Measurements from ENCODE around the gene MAML3. TPM values are rescaled to one million over a fixed set of nuclear protein-coding genes. Genes with fewer than 3 reads are reported as not detected.

MAML3 gene
- polyA plus RNA-seq, 3 donors, result 16.4 to 16.8 (median 16.8) TPM

DNA sequence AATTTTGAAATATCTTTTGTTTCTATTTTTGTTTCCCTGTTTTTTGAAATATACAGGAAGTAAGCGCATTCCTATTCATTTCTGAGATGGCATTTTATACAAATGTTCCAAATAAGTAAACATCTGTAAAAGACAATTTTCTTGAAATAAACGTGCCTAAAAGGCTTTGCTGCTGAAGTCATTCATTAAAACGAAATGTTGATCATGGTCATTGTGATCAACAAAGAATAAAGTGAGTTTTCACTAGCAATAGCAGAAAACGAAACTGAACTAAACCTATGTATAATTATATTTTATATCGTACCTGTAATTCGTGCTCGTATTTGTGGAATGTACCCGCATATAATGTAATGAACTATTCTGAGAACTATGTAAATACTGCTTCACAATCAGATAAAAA lies 267.2 kb downstream of the MAML3 start:
- DNase-seq (ENCODE audit: low read depth in 3 of 3, low spot score in 2 of 3), result no peak

DNA sequence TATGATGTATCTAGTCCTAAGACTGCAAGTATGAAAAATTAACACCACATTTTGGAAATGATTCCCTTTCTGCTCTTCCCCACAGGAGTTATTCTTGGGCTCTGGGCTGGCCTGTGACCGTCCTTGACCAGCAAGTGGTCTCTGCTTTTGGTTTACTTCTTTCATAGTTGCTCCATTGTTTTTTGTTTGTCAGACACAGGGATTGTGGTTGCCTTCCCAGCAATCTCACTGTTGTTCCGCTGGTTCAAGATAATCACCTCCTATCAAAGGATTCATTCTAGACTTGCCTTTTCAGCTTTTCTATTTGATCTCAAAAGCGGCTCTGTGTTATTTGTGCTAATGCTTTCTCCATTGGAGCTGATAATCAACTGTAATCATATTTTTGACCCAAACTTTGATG lies 269.5 kb downstream of the MAML3 start:
- no peak for DNase-seq (ENCODE audit: low read depth in 3 of 3, low spot score in 2 of 3)

DNA sequence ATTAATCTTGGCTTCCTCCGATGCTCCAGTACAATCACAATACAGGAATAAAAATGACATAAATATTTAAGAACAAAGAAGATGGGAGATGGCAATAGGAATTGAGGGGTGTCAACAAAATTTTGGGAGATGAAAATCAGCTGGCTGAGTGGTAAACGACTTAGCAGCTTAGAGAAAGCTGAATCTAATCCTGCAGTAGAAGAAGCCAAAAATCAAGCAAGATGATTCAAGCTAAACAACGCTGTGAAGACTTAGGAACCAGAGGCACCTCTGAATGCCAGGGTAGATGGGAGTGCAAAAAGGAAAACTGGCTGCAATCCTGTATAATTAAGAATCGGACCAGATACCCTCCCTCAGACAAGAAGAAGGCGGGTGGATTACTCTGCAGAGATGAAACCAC lies 273.1 kb downstream of the MAML3 start:
- no peak for DNase-seq (ENCODE audit: low read depth in 3 of 3, low spot score in 2 of 3)

DNA sequence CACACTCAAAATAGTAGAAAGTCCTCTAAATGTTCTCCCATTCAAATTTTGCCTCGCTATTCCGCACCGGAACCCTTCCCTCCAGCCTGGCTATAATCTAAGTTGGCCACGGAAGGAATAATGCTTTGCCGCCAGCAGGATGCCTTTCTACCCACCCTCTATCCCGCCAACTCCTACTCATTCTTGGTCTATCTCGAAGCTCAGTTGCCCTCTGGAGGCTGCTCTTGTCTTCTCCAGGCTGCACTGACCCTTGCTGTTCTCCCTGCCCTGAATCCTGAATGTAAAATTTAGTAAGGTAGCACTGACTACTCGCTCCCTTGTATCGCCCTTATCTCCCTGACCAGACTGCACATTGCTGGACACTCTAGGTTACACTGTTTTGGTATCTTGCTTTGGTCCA lies 275.9 kb downstream of the MAML3 start:
- no peak for DNase-seq (ENCODE audit: low read depth in 3 of 3, low spot score in 2 of 3)

DNA sequence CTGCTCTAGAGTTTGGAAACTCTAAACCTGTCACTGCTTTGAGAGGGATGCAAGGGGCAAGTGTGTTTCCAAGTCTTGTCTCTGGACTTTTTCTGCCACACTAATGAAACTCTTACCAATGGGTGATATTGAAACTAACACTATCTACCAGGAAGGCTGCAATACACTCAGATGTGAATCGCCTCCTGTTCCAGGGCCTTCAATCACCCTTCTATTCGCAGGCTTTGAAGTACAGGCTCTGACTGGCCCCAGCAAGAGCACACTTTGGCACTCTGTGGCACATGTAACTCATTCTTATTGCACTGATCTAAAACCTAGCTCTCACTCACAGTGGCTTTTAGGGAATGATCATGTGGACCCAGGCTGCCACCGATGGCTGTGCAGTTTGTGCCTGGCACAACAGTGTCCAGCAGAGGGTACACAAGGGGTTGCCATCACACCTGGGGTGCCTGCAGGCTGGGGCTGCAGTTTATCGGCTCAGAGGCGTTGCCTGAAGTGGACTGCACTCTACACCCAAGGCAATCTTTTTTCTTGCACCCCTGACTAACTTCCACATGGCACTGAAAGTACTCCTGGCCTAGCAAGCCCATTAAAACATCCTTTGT lies 277.5 kb downstream of the MAML3 start:
- DNase-seq (ENCODE audit: low read depth in 3 of 3, low spot score in 2 of 3), result no peak

DNA sequence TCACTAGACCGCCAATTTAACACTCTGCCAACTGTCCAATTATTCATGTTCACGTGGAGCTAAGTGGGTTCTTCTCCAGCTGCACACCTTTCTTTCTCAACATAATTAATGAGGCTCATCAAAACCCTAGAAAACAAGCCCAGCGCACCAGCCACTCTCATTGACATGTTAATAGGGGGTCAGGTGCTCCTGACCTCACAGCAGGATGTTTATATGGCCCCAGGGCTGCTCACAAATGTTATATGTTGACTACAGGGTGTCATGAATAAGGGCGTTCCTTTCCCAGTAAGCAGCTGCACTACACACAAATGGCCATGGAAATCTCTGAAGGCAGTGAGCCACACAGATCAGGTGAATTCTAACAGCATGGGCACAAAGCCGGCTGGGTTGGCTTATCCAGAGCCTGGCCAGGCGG lies 278.6 kb downstream of the MAML3 start:
- peak in 2 of 3 donors; percentile 47 to 59 for DNase-seq (ENCODE audit: low read depth in 3 of 3, low spot score in 2 of 3)

DNA sequence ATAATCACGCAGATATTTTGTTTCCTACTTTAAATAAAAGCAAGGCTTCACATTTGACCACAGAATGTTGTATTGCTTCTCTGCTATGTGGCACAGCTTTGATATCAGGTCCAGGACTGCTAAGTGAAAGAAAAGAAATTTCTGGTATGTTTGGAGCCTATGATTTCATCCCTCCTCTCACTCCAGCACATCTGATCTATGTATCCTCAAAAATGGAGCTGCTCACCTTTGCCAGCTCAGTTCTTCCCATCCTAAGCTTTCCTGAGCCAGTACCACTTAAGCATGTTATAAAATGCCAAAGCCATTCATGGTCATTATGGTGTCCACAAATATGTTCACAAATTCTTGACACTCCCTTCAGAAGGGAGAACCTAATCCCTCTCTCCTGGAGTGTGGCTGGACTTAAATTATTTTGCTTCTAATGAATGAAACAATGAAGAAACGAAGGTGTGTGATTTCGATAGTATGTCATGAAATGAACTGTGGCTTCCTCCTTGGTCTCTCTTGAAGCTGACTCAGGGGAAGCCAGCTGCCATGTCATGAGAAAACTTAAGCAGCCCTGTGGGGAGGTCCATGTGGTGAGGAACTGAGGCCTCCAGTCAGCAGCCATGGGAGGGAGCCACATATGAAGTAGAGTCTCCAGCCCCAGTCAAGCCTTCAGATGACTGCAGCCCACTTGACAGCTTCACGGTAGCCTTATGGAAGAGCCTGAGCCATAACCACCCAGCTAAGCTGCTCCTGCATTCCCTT lies 280.7 kb downstream of the MAML3 start:
- no peak for DNase-seq (ENCODE audit: low read depth in 3 of 3, low spot score in 2 of 3)

DNA sequence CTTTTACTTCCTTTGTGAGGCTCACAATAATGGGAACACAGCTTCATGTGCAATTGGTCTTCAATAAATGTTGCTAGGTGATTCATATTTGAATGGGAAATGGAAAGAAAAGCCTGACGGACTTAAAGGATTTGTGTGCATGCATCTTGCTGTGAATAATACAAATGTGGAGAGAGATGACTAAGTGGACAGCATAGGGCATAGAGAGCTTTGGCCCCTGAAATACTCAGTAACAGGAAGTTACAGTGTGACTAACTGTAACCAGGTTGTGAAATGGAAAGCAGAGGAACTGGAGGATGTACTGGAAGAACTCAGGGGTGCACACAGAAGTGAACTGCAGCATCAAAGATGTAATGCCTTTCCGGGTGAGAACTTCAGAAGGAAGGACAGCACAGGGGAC lies 281.7 kb downstream of the MAML3 start:
- no peak for DNase-seq (ENCODE audit: low read depth in 3 of 3, low spot score in 2 of 3)

DNA sequence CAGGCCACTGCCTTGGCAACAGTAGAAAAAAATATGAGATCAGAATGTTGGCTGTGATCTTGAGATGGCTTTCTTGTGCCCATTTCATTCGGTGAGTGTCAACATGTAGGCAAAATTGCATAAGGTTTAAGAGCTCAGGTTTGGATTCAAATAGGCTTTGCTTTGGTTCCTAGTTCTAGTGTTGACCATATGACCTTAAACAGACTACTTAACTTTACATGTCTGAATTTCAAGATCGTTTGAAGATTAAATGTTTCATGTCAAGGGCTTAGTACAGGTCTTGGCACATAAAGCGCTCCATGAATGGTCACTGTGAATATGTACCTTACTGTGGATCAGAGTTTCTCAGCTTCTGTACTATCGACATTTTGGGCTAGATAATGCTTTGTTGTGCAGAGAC lies 284.2 kb downstream of the MAML3 start:
- DNase-seq (ENCODE audit: low read depth in 3 of 3, low spot score in 2 of 3), result no peak

DNA sequence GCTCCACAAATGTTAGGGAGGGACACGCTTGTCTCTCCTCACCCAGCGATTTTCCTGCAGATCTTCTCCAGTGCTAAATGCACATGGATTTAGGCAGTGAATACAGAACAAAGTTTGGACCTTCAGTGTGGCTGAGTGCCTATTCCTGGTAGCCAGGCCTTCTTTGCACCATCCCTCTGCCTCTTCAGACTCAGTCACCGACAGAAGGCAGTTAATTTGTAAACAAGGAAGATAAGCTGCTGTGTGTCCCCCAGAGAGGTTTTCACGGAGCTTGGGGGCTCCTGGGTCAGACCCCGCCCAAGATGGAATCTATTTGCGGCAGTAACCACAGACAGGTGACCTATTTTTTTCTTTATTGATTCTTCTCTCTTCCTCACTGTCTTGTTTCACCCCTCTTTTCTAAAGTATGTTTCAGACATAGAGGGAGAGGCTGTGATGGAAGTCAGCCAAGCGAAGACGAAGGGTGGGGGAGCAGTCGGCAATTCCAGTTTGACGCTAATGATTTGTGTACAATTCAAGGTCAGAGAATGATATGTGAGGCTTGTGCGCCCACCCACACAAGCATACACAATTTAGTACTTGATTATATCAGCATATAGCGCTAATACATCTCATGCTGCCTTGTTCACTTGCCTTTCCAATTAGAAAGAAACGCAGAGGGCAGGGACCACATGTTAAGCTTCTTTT lies 287.6 kb downstream of the MAML3 start:
- no peak for DNase-seq (ENCODE audit: low read depth in 3 of 3, low spot score in 2 of 3)

DNA sequence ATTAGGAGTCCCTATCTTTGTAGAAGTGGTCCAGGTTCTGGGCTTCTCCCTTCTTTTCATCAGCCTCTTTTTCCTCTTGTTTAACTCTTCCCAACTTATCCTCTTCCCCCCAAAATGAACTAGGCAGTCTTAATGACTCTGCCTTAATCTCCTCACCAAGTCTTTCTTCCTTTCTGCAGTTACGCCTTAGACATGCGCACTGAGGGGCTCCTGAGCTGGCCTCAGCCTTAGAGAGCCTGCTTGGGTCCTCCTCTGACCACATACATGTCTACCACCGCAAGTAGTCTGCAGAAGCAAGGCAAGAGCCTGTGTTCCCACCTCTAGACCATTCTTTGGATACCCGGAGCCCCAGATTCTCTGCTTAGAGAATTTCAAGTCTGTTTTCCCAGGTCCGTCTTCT lies 288.4 kb downstream of the MAML3 start:
- no peak for DNase-seq (ENCODE audit: low read depth in 3 of 3, low spot score in 2 of 3)

DNA sequence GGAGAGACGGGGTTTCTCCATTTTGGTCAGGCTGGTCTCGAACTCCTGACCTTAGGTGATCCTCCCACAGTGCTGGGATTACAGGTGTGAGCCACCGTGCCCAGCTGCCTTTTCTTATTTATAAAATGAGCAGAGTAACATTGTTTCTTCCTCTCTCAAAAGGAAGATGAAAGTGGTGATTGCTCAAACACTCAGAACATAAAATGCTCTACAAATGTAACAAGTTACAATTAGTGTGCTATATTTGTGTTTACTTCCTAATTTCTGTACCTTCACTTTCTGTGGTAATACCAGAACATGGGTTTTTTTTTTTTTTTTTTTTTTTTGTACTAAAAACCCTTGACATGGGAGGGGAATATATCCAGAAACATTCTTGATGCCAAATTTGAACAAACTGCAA lies 290.5 kb downstream of the MAML3 start:
- no peak for DNase-seq (ENCODE audit: low read depth in 3 of 3, low spot score in 2 of 3)

DNA sequence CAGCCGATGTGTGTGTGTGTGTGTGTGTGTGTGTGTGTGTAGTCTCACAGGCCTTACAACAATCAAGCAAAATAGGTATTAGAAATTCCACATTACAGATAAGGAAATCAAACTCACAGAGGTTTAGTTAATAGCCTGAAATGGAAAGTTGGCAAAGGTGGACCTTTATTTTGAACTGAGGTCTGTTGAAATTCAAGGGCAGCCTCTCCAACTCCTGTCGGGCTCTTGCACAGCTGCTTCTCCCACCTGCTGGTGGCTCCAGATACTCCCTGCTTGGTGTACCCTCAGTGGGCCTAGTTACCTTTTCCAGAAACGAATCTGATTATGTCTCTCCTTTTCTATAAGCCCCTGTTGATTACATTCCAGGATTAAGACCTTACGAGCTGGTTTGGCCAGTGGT lies 292.5 kb downstream of the MAML3 start:
- no peak for DNase-seq (ENCODE audit: low read depth in 3 of 3, low spot score in 2 of 3)

DNA sequence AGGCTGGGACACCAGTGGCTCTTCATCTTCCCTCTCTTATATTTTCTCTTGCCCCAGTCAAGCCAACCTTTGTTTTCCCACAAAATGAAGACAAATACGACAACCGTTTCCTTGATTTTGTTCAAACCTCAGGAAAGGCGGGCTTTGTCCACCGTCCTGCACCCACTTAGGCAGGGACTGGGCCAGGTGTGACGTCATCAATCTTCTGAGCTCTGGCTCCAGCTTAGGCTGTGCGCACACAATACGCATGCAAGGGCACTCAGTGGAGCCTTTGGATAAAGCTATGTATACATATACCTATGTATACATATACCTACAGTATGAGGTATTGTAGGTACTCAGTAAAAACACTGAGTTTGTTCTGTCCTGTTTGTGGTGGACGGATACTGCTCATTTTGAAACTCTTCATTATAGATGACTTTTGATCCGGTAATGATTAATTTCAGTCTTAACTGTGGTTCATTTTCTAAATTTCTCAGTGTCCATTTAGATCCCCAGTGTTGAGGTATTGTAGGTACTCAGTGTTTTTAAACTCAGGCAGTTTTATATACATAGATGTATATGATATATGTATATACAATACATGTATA lies 293.5 kb downstream of the MAML3 start:
- no peak for DNase-seq (ENCODE audit: low read depth in 3 of 3, low spot score in 2 of 3)

DNA sequence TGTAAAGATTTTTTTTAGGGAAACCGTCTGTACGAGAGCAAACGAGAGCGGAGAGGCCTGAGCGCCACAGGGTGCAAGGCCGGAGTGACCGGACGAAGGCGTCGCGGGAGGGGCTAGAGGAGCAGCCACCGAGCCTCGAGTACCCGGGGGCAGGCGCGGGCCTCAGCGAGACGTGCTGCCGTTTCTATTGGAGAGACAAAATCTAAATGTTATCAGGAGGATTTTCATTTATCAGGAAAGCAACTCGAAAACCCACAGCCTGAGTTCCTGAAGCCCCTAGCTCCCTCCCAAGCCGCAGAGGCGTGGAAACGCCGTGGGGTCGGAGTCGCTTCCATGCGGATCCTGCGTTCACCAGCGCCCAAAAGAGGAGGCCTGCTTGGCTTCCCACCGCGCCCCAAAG lies 294.1 kb downstream of the MAML3 start:
- DNase-seq (ENCODE audit: low read depth in 3 of 3, low spot score in 2 of 3), result no peak

DNA sequence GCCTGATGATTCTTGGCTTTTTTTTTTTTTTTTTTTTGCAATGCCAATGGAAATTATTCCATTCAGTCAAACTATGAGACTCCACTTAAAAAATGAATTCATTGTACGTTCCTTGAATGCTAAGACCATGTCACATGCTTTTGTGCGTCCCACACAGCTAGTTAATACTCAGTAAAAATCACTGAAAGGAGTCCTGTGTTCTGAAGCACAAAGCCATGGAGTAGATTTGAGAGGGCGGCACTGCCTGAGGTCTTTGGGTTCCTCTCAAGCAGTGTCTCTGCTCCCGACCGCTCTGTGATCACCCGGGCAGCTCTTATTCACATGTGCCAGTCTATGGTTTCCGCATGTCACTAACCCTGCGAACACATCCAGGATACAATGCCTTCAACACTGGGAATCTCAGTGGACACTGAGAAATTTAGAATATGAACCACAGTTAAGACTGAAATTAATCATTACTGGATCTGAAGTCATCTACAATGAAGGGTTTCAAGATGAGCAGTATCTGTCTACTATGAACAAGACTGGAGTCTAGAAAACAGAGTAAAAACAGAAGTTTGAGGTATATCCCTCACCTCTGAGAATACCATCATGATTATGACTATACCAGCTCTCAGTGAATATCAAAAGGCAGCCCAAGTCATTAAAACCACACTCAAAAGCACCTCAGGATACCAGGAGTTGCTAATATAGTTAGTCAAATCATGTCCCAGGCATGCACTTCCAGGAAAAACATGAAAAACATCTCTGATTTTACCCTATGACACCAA lies 295.4 kb downstream of the MAML3 start:
- DNase-seq (ENCODE audit: low read depth in 3 of 3, low spot score in 2 of 3), result no peak

DNA sequence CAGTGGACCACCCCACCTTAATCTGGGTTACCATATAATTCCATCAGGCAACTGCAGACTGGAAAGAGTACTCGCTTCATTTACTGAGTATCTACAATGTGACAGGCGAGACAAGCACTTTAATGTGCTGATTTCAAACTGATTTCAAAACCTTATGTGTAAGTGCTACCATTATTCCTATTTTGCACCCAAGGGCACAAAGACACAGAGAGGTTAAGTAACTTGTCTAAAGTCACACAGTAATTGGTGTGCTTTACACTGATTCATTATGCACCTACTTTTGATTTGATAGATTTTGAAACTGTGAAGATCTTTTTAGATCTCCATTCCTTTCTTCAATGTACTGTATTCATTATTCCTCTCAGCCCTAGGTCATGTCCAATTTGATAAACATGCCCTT lies 296.0 kb downstream of the MAML3 start:
- DNase-seq (ENCODE audit: low read depth in 3 of 3, low spot score in 2 of 3), result no peak

DNA sequence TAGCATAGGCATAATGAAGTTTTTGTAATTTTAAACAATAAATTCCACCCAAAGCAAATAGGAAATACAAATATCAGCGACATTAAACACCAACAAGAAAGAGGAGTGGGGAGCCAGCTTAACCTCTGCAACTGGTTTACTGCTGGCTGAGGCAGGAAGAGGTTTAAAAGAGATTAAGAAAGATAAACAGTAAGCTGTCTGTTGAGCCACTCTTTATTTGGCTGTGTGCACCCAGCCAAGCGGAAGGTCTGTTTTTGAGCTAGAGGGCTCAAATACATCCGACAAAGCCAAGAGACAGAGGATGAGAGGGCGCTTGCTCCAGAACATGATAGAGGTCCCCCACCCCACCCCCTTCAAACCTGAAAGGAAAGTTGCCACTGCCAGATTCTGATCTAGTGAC lies 297.0 kb downstream of the MAML3 start:
- DNase-seq (ENCODE audit: low read depth in 3 of 3, low spot score in 2 of 3), result no peak

DNA sequence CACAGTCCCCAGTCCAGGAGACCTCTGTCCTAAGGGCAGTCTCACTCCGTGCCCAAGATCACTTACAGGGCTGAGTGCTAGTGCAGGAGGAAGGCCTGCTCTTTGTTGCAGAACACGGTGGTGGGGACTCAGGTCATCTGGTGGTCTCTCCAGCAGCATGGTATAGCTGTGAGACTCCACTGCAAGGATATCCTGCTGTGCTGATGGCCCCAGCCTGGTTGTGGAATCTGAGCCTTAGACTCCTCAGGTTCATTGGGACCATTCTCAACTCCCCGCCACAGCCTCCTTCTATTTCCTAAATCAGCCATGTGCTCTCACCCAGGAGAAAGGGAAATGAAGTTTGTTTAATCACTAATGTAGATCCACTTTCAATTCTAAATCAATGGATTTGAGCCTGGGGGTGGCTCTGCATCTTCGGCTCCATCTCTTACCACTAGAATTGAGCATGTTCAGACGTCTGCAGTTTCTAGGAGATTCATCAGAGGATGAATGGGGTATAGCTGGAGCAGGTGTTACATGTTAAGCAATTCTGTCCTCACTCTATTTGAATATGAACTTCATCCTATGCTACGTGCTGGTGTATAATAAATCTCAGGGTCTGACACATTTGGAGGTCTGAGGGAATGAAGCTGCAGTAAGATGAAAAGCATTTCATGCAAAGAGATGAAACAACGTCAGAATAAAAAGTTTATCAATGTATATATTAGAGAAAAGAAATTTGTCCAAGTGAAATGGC lies 299.1 kb downstream of the MAML3 start:
- DNase-seq (ENCODE audit: low read depth in 3 of 3, low spot score in 2 of 3), result no peak

DNA sequence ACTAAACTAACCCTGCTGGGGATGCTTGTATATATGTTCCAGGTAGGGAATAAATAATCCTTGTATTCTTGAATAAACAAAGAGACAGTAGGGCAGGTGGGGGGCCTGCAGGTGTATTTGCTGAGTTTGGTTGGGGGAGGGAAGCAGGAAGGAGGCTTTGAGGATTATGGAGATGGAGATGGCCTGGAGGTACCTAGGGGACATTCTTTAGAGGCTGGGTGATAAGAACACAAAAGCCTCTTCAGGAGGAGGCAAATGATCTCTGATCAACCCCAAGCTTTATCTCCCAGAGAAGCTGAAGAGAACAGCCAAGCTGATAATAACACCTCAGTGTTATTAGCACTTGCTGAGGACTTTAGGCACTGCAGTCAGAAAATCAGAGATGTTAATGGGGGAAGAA lies 300.7 kb downstream of the MAML3 start:
- no peak for DNase-seq (ENCODE audit: low read depth in 3 of 3, low spot score in 2 of 3)
